Measurements from ENCODE around the gene ARHGAP32.
"Not testable (repeated sequence)": the region's sequence is repeated elsewhere in the genome, so short reads cannot be mapped to it uniquely, and the experiment has no call there.

DNA sequence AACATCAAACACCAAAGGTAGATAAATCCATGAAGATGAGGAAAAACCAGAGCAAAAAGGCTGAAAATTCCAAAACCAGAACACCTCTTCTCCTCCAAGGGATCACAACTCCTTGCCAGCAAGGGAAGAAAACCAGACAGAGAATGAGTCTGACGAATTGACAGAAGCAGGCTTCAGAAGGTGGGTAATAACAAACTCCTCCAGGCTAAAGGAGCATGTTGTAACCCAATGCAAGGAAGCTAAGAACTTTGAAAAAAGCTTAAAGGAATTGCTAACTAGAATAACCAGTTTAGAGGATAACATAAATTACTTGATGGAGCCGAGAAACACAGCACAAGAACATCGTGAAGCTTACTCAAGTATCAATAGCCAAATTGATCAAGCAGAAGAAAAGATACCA lies 35.0 kb downstream of the ARHGAP32 start:
- TF ChIP-seq, protein P1, sequence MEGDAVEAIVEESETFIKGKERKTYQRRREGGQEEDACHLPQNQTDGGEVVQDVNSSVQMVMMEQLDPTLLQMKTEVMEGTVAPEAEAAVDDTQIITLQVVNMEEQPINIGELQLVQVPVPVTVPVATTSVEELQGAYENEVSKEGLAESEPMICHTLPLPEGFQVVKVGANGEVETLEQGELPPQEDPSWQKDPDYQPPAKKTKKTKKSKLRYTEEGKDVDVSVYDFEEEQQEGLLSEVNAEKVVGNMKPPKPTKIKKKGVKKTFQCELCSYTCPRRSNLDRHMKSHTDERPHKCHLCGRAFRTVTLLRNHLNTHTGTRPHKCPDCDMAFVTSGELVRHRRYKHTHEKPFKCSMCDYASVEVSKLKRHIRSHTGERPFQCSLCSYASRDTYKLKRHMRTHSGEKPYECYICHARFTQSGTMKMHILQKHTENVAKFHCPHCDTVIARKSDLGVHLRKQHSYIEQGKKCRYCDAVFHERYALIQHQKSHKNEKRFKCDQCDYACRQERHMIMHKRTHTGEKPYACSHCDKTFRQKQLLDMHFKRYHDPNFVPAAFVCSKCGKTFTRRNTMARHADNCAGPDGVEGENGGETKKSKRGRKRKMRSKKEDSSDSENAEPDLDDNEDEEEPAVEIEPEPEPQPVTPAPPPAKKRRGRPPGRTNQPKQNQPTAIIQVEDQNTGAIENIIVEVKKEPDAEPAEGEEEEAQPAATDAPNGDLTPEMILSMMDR (IDR thresholded peaks at IDR 0.05) = not testable (repeated sequence)
- TF ChIP-seq POLR2A, EP300 (IDR thresholded peaks at IDR 0.05): not testable (repeated sequence)
